MM.1S (cell line): ENCODE measurements around the gene EP300.

Source experiments
- DNase-seq: peaks from one replicate; pipeline ENCODE4 v3.0.0-alpha.2; 2015
- H2AFZ ChIP-seq: fragments of 300-600 bp; sonication (generic); 2 replicates; pipeline ENCODE4 v1.6.0; 2016; ENCODE audit warnings: antibody characterized with exemption, low read length
- H3F3A ChIP-seq: fragments of 300-600 bp; sonication (generic); 2 replicates; pipeline ENCODE4 v1.6.1; 2016; ENCODE audit warnings: mild to moderate bottlenecking, antibody characterized with exemption, low read length, moderate library complexity, mixed read lengths; ENCODE audit not compliant: insufficient read depth
- H3K27ac ChIP-seq: fragments of 300-600 bp; sonication (generic); 2 replicates; pipeline ENCODE4 v1.5.1; 2016; ENCODE audit warnings: mild to moderate bottlenecking, low read length
- H3K27me3 ChIP-seq: fragments of 300-600 bp; sonication (generic); replicated peaks from 2 replicates; pipeline ENCODE4 v1.6.0; 2016; ENCODE audit warnings: low read length; ENCODE audit not compliant: insufficient read depth
- H3K36me3 ChIP-seq: fragments of 300-600 bp; sonication (generic); replicated peaks from 2 replicates; pipeline ENCODE4 v1.6.1; 2016; ENCODE audit warnings: mild to moderate bottlenecking, low read length, mixed read lengths; ENCODE audit not compliant: insufficient read depth
- H3K4me1 ChIP-seq: fragments of 300-600 bp; sonication (generic); 2 replicates; pipeline ENCODE4 v1.6.1; 2016; ENCODE audit warnings: low read length, mixed read lengths
- H3K4me2 ChIP-seq: fragments of 300-600 bp; sonication (generic); 2 replicates; pipeline ENCODE4 v1.6.0; 2016; ENCODE audit warnings: low read depth, low read length
- H3K4me3 ChIP-seq: fragments of 300-600 bp; sonication (generic); 2 replicates; pipeline ENCODE4 v1.5.1; 2016; ENCODE audit warnings: low read length, mixed read lengths
- H3K79me2 ChIP-seq: fragments of 300-600 bp; sonication (generic); 2 replicates; pipeline ENCODE4 v1.6.1; 2016; ENCODE audit warnings: mixed run types, low read length, mixed read lengths
- H3K9ac ChIP-seq: fragments of 300-600 bp; sonication (generic); 2 replicates; pipeline ENCODE4 v1.6.1; 2016; ENCODE audit warnings: low read length, mixed read lengths
- H3K9me2 ChIP-seq: fragments of 300-600 bp; sonication (generic); replicated peaks from 2 replicates; pipeline ENCODE4 v1.6.1; 2016; ENCODE audit warnings: mild to moderate bottlenecking, low read length, mixed read lengths; ENCODE audit not compliant: insufficient read depth
- H3K9me3 ChIP-seq: fragments of 300-600 bp; sonication (generic); replicated peaks from 2 replicates; pipeline ENCODE4 v1.6.1; 2016; ENCODE audit warnings: mild to moderate bottlenecking, low read length, mixed read lengths; ENCODE audit not compliant: insufficient read depth
- H4K20me1 ChIP-seq: fragments of 300-600 bp; sonication (generic); 2 replicates; pipeline ENCODE4 v1.6.1; 2016; ENCODE audit warnings: mild to moderate bottlenecking, low read length, moderate library complexity, mixed read lengths; ENCODE audit not compliant: insufficient read depth
- CTCF ChIP-seq: fragments of 300-600 bp; sonication (generic); IDR thresholded peaks from 2 replicates; pipeline ENCODE4 v1.5.1; 2016; ENCODE audit warnings: antibody characterized with exemption, low read length, mixed read lengths
- EZH2 ChIP-seq: fragments of 300-600 bp; sonication (generic); optimal IDR thresholded peaks from 2 replicates; pipeline ENCODE3; 2017; ENCODE audit warnings: low read depth, mild to moderate bottlenecking, antibody characterized with exemption, low read length, mixed read lengths
- EZH2phosphoT487 ChIP-seq: fragments of 300-600 bp; sonication (generic); IDR thresholded peaks from 2 replicates; pipeline ENCODE4 v1.6.1; 2018; ENCODE audit warnings: antibody characterized with exemption, low read length

EP300 gene

GRCh38 chr22:41204066-41204465 lies 111.7 kb downstream of the EP300 start:
- H3K27ac ChIP-seq = no peak overlapping the region
- TF ChIP-seq CTCF (no peak), EZH2 (no peak), EZH2phosphoT487 (no peak)
- peaks cover 33% of the 10 kb centered on the region for H3K79me2 ChIP-seq

GRCh38 chr22:41204992-41205900 lies 112.9 kb downstream of the EP300 start, which contains the start of gene L3MBTL2:
Gene L3MBTL2, plus strand, starts transcription at chr22:41205312. Its CDS starts 51 bp downstream, at chr22:41205363.
- peak within 1 kb of the TSS; percentile 62 for H3K4me2 ChIP-seq
- peak within 1 kb of the TSS; percentile 95 for H3K4me3 ChIP-seq
- DNase-seq = peak; percentile 97
- H3K9me3 ChIP-seq = no peaks in the 10 kb centered on the region
- H3K9me2 ChIP-seq = no peaks in the 10 kb centered on the region
- TF ChIP-seq CTCF = no peak
- TF ChIP-seq EZH2 = no peak
- no peak for TF ChIP-seq EZH2phosphoT487
- no peaks in the 10 kb centered on the region for H3K36me3 ChIP-seq
- H3K27me3 ChIP-seq = 0 out of 2 replicates have a peak, but pooled peaks cover 6% of the 10 kb centered on the region
- H3F3A ChIP-seq = no peaks in the 10 kb centered on the region
- no peaks in the 10 kb centered on the region for H3K4me1 ChIP-seq
- H3K9ac ChIP-seq = peak within 1 kb of the TSS; percentile 92
- H3K79me2 ChIP-seq = peaks cover 39% of the 10 kb centered on the region
- H4K20me1 ChIP-seq = no peaks in the 10 kb centered on the region
- H2AFZ ChIP-seq = peak within 1 kb of the TSS; percentile 82
- peak within 1 kb of the TSS; percentile 65; the same call in 1 of the 2 replicates for H3K27ac ChIP-seq

More at GRCh38 chr22:41204066-41204465, 111.7 kb downstream of the EP300 start:
- H3K9me3 ChIP-seq = no peaks in the 10 kb centered on the region
- H3K4me2 ChIP-seq = no peak overlapping the region
- H3K36me3 ChIP-seq = no peaks in the 10 kb centered on the region
- H4K20me1 ChIP-seq = no peaks in the 10 kb centered on the region
- 0 out of 2 replicates have a peak, but pooled peaks cover 6% of the 10 kb centered on the region for H3K27me3 ChIP-seq
- H3K9ac ChIP-seq = no peak overlapping the region
- H3F3A ChIP-seq = no peaks in the 10 kb centered on the region
- no peak overlapping the region for H3K4me3 ChIP-seq
- no peaks in the 10 kb centered on the region for H3K9me2 ChIP-seq
- no peaks in the 10 kb centered on the region for H3K4me1 ChIP-seq
- DNase-seq = no peak
- 0 out of 2 replicates have a peak overlapping the region, but pooled peaks have one; percentile 33 for H2AFZ ChIP-seq

- H3K9ac ChIP-seq = no peak overlapping the region
- no peak overlapping the region for H3K4me2 ChIP-seq
- H3K9me3 ChIP-seq = no peaks in the 10 kb centered on the region
- no peak overlapping the region for H3K4me3 ChIP-seq
- DNase-seq = no peak
- no peaks in the 10 kb centered on the region for H4K20me1 ChIP-seq
- no peak overlapping the region for H2AFZ ChIP-seq
- H3F3A ChIP-seq = no peaks in the 10 kb centered on the region
- H3K36me3 ChIP-seq = no peaks in the 10 kb centered on the region; the same call in 1 of the 2 replicates
- no peaks in the 10 kb centered on the region for H3K4me1 ChIP-seq
- no peaks in the 10 kb centered on the region for H3K9me2 ChIP-seq
- peaks cover 39% of the 10 kb centered on the region for H3K79me2 ChIP-seq
- TF ChIP-seq CTCF (no peak), EZH2phosphoT487 (no peak), EZH2 (no peak)
- 0 out of 2 replicates have a peak, but pooled peaks cover under 1% of the 10 kb centered on the region for H3K27me3 ChIP-seq
- no peak overlapping the region for H3K27ac ChIP-seq
These were observed 114.3 kb downstream of the EP300 start for GRCh38 chr22:41206719-41207118.
